GM21576 (cell line): ENCODE measurements around the gene ITGB3.
"Not testable (repeated sequence)": the region's sequence is repeated elsewhere in the genome, so short reads cannot be mapped to it uniquely, and the experiment has no call there.

Experiments used
- ATAC-seq: cut with Tn5 transposase; IDR thresholded peaks from one replicate; pipeline ENCODE4 v1.9.1; 2021; ENCODE audit warnings: mild to moderate bottlenecking, moderate library complexity; ENCODE audit not compliant: unreplicated experiment

ITGB3 gene

DNA sequence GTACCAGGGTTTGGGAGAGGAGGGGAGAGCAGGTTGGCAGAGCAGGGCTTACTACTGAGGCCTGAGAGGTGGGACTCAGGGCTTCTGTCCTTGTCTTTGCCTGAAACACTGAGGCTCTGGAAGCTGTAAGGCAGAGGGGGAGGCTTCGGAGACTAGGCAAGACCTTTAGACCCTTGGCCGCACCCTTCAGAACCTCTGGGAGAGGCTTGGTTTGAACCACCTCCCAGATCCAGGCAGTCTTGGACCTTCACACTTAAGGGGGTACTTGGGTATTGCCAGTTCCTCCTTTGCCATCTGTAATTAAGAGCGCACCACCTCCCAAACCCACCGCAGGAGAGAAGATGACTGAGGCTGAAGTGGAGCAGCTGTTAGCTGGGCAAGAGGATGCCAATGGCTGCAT lies 31.6 kb upstream of the ITGB3 start:
- ATAC-seq = no peak

DNA sequence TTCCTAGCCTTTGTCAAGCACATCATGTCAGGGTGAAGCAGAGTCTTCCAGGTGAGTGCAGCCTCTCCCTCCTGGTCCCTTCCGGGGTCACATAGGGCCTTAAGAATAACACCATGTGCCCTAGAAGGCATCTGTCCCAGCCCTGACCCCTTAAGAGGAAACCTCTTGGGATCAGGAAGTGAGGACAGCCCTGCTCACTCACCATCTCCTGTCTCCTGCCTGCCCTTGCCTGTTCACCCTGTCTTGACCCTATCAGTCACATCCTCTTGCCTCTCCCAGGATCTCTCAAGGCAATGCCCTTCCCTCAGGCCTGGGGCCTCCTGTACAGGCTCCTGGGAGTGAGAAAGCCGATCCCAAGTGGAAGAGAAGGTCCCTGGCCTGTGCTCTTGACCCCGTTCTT lies 30.6 kb upstream of the ITGB3 start:
- no peak for ATAC-seq

DNA sequence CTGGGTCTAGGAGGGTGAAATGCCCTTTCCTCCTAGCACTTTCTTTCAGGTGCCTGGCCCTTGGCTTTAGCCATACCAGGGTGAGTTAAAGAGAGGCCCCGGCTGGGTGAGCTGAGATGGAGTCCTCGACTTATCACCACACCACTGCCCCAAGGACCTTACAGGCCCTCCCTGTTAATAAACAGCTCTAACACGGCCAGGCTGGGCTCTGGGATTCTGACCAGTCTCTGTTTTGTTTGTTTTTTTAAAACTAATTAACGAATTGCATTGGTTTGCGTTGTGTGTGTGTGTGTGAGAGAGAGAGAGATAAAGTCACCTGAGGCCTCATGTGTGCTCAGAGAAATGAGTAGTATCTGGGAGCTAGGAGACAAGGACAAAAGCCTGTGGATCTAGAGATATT lies 30.2 kb upstream of the ITGB3 start:
- no peak for ATAC-seq

DNA sequence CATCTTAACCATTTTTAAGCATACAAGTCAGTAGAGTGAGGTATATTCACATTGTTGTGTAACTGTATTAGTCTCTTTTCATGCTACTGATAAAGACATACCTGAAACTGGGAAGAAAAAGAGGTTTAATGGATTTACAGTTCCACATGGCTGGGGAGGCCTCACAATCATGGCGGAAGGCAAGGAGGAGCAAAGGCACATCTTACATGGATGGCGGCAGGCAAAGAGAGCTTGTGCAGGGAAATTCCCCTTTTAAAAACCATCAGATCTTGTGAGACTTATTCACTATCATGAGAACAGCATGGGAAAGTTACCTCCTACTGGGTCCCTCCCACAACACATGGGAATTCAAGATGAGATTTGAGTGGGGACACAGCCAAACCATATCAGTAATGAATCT lies 29.6 kb upstream of the ITGB3 start:
- ATAC-seq = not testable (repeated sequence)

DNA sequence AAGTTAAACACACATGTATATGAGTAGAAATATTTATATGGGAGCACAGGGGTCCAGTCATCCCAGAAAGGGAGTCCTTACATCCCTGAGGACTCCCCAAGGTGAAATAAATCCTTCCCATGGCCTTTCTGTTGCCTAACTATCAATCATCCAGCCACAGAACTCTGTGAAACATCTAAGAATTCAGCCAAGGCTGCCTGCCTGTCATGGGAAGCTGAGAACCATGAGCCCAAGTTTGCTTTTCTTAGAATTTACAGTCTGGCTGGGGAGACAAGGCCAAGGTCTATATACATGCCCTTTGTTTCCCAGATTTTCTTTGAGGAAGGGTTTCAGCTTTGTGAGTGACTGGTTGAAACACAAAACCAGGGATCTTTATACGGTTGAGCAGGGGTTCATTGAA lies 28.7 kb upstream of the ITGB3 start:
- no peak for ATAC-seq

DNA sequence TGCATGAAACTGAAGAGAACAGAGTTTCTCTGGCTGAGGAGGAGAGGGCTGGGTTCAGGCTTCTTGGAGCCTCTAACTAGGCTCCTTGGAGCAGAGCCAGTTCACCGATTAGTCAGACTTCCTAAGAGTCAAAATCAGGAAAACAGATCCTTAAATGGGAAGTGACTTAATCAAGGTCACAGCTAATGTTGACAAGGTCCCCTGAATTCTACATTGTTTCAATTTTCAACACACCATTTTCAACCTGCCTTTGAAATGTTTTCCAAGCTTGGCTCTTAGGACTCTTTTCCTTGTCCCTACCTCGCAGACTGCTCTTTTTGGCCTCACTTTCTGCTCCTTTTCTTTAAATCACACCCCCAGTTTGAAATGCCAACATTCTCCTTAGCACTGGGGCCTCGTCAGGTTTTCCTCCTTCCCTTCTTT lies 28.2 kb upstream of the ITGB3 start:
- ATAC-seq = no peak

DNA sequence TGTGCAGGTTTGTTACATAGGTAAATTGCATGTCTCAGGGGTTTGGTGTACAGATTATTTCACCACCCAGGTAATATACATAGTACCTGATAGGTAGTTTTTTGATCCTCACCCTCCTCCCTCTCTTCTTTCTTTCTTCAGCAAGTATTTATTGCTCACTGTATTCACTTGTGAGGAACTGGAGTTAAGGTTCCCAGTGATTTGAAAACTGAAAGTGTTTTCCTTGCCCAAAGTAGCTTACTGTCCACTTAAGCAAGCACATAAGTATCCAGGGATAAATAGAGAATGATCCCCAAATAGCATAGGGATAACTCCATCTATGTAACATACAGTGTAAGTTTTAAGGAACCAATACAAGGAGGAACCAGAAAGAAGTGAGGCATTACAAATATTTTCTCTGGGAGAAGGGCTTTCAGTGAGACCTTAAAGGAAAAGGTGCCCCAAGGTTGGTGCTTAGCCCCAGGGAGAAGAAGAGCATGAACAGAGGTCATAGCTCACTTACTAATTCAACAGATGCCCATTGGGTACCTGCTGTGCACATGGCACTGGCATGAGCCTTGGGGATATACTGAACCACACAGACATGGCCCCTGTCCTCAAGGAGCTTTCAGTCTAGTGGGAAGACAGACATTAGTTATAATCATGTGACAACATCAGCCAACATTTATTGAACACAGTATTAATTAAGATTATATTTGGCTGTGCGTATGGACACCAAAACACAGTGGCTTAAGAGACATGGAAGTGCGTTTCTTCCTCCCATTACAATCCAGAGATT lies 27.5 kb upstream of the ITGB3 start:
- ATAC-seq = no peak

DNA sequence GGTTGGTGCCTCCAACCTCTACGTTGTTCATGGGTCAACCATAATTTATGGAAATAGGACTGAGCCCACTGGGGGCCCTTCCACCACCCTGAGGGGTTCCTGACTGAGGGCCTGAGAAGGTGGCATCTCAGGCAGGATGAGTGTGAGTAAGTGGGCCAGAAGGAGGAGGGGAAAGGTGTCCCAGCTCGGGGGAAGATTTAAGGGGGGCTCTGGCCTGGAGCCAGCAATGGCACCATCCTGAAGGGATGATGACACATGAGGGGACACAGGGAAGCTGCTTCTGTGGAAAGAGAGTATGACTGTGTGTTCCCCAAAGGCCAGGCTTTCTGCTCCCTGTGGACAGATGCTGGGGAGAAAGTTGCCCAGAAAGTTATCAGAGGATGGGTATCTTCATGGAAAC lies 25.8 kb upstream of the ITGB3 start:
- ATAC-seq = no peak

DNA sequence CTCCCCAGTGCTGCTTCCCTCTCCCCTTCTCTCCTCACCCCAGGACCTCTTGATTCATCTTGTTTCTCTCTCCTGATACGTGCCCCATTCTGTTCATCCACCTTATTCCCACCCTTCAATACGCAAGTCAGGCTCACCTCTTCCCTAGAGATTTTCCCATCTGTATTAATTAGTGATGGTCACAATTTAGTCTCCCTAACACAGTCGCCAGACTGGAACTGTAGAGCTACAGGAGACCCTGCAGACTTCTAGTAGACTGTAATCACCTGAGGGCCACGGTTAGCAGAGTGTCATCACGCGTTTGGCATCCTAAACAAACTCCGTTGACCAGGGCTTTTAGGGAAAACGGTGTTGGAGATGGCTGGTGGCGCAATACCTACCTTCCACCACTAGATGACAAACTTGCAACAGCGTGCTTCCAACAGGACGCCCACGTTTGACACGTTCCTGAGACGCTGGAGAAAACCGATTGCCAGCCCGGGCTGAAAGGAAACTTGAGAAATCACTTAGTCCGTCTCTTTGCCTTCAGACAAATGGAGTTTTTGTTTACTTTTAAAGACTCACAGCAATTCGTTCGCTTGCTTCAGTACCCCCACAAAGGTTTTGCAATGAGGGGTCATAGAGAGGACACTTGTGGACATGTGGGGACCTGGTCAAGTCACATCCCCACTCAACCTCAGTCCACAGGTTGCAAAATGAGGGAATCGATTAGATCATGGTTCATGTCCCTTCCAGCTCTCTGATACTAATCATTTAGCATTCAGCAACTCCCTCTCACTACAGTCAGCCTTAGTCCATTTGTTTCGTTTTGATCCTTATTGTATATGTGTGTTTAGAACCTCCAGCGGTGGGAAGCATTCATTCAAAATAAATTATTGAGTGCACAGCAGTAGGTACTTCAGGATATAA lies 23.8 kb upstream of the ITGB3 start:
- ATAC-seq = no peak

DNA sequence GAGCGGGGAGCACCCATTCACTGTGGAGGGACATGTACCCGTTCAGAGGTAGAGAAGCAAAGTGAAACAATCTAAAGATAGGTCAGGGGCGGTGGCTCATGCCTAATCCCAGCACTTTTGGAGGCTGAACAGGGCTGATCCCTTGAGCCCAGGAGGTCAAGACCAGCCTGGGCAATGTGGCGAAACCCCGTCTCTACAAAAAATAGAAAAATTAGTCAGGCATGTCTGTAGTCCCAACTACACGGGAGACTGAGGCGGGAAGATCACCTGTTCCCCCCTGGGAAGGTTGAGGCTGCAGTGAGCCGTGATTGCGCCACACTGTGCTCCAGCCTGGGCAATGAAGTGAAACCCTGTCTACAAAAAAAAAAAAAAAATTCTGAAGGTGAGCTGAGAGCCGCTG lies 22.8 kb upstream of the ITGB3 start:
- no peak for ATAC-seq

DNA sequence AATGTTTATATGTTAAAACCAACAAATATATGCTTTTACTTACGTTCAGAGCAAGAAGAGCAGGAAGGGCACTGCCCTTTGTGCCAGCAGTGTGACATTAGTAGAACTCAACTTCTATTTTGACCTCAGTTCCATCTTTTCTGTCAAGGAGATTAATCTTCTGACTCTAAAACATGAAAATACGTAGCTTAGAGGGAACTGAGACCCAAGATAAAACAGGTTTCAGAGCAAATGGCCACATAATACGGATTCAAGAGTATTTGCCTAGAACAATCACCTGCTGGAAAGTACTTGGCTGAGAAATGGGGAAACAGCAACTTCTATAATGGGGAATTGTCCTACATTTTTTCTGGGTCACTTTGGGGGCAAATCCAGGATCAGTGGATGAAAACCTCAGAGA lies 22.3 kb upstream of the ITGB3 start:
- ATAC-seq = no peak

DNA sequence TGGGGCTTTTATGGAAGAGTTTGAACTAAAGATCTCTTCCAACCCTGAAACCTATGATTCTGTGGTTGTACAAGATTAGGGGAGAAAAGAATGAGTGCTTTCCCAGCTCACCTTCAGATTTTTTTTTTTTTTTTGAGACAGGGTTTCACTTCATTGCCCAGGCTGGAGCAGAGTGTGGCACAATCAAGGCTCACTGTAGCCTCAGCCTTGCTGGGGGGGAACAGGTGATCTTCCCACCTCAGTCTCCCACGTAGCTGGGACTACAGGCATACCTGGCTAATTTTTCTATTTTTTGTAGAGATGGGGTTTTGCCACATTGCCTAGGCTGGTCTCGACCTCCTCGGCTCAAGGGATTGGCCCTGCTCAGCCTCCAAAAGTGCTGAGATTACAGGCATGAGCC lies 21.8 kb upstream of the ITGB3 start:
- no peak for ATAC-seq

DNA sequence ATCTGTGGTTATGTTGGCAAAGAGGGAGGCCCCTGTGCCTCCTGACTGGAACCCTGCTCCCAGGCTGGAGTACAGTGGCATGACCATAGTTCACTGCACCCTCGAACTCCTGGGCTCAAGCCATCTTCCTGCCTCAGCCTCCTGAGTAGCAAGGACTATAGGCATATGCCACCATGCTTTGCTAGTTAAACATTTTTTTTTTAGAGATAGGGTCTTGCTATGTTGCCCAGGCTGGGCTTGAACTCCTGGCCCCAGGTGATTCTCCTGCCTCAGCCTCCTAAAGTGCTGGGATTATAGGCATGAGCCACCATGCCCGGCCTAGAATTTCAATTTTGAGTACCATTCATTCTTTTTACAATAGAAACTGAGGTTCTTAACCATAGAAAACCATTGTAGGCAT lies 21.2 kb upstream of the ITGB3 start:
- ATAC-seq = no peak

DNA sequence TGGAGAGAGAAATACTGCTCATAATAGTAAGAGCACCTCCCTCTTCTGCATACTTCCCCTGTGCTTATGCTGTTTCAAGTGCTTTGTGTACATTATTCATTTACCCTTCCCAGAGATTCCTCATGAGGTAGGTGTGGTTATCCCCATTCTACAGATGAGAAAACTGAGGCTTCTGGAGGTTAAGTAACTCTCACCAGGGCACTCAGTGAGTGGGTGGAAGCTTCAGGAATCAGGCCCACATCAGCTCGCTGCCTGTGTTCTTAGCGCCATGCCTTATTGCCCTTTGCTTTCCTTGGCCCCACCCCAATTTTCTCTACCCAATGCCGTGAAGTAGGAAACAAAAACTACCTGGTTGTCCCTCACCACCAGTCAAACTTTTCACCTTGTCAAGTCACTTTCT lies 18.1 kb upstream of the ITGB3 start:
- ATAC-seq = no peak

DNA sequence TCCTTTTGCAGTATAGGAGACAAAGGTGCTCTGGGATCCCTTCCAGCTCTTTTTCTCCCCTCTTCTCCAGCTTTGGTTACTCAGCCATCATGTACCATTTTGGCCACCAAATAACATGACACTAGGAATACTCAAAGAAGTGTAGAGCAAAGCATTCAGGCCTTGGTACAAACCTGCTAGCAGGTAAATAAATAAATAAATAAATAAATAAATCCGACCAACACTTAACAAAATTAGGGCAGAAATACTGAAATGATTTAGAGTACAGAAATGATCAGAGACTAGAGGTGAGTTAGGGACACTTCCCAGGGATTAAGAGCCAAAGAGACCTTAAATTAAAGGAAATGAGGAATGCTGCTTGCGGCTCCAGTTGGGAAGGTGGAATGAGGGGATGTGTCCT lies 17.7 kb upstream of the ITGB3 start:
- ATAC-seq = no peak

DNA sequence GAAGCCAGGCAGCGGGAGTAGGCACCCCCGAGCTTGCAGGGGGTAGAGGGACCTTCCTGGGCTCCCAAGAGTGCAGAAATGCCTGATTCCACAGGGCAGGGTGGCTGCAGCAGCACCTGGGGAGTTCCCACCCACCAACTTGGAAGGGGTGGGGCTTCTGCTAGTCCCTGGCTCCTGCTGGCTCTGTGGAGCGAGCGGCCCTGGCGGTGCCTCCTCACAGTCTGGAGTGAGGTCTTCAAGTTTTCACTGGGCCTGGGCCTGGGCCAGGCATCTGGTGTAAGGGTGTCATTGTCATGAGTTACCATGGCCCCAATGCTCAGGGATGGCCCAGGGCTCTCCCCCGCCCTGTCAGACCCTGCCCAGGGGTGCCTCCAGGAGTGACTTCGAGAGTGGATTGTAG lies 15.8 kb upstream of the ITGB3 start:
- ATAC-seq = no peak

DNA sequence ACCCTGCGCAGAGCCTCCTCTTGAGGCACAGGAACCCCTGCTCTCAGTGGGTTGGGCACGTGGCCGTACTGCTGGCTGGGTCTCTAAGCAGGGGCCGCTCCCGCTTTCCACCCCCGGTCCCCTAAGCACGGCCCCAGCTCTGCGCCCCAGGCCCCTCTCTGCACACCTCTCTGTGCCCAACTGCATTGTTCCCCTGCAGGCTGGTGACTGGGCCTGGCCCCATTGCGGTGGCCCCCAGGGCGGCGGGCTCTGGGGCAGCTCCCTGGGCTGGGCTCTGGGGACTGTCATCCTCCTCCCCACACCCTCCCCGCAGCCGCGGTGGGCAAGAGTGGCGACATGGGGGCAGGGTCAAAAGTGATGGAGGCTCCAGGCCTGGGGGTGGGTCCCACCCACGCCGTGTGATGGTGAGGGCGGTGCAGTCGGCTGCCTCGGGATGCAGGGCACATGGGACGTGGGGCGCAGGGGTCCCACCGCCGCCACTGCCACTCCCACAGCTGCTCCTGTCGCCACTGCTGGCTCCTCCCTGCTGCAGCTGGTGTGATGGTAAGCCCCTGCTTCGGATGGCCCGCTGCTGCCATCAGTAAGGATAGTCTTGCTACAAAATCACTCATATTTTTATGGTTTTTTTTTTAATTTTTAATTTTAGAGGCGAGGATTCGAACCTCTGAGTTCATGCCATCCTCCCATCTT lies 15.2 kb upstream of the ITGB3 start:
- no peak for ATAC-seq

DNA sequence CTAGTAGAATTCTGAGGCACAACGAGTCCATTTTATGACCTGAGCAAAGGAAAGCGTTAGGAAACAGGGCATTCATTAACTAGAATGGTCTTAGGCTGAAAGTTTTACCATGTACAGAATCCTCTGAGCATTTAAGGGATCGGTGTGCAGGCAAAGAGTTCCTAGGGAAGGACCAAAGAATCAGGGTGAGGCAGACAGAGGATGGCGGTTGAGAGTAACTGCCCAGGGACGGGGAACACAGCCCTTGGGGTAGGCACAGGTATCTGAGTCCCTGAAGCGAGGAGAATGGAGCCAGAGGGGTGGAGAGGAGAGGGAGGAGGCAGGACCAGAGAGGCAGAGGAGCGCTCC lies 14.0 kb upstream of the ITGB3 start:
- ATAC-seq = no peak

DNA sequence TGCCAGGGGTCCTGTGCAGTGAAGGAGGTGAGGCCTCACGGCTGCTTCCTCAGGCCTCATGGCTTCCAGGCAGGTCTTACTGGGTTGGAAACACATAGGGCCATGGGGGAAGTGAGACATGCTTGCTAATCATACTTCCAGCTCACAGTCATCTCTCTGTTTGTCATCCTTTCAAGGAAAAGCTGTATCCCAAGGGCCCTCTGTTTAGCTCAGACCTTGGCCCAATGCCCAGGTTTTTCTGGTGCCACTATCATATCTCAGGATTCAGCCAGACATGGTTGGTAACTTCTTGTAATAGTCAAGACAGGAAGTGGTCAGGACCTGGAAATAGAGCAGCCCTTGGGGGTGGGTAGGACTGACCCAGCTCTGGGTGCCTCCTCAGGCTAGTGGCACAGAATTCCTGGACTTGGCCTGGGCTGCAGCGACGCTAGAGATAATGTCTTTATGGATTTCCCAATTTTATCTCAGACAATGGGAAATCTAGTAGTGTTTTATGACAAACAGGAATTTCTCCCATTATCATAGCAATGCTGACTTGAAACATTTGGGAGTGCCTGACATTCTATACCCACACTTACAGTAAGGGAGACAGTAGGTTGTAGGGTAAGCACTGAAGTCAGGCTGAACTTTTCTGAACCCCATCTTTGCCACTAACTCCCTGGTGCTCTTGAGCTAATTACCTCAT lies 13.5 kb upstream of the ITGB3 start:
- no peak for ATAC-seq

DNA sequence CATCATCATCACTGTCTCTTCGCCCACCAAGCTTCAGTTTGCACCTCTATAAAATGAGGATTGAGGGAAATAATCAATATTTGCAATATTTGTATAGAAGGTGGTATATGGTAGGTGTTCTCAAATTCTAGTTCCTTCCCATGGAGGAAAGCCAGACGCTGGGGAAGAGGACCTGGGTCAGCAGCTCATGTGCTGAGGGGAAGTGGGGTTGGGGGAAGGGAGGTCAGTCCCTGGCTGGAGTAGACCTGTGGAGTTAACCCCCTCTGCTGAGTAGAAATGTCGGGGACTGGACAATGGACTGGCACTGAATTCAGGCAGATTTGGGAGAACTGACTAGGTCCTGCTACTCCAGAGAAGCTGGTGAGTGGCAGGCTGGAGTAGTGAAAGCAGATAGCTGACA lies 12.8 kb upstream of the ITGB3 start:
- no peak for ATAC-seq

DNA sequence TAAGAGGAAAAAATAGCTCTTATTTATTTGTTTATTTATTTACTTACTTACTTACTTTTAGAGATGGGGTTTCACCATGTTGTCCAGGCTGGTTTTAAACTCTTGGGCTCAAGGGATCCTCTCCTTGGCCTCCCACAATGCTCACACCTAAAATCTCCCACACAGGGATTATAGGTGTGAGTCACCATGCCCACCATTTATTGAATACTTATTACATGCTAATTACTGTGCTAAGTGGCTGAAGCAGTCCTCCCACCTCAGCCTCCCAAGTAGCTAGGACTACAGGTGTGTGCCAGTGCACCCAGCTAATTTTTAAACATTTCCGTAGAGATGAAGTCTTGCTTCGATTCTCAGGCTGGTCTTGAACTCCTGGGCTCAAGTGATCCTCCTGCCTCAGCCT lies 11.0 kb upstream of the ITGB3 start:
- ATAC-seq = no peak
